Activated CD8-positive, alpha-beta memory T cell treated with anti-CD3 and anti-CD28 coated beads for 36 hours (primary cell): ENCODE measurements around the gene PIGQ. TPM values are rescaled to one million over a fixed set of nuclear protein-coding genes. Genes with fewer than 3 reads are reported as not detected.

Experiments used
- CTCF ChIA-PET: fragments of 350-600 bp; sonication (Branson Sonifier 250); formaldehyde crosslinking; loops from one replicate; lab custom pipeline; 2021; ENCODE audit warnings: antibody characterized with exemption; lab: Charles Lee
- POLR2A ChIA-PET: fragments of 350-600 bp; sonication (Branson Sonifier 250); formaldehyde crosslinking; loops from one replicate; lab custom pipeline; 2021; ENCODE audit warnings: antibody characterized with exemption; lab: Charles Lee
- total RNA-seq, 2 experiments: library from RNA; stranded (reverse); gene quantifications; one replicate each; pipeline ENCODE4 v1.2.3, GENCODE V29; 2021

The PIGQ gene
- total RNA-seq, 2 experiments from 2014 or later, result 46.7 to 50.8 TPM

- POLR2A ChIA-PET, result no interaction called here
- CTCF ChIA-PET, result interaction anchor here (1.7 kb wide), 1 partner anchor 11 kb away, joined by 3 read pairs; no protein-coding TSS in a partner anchor
Measured at GRCh38 chr16:589658-590187, 20.0 kb downstream of the PIGQ start, which contains the start of gene RAB40C. TSS of gene RAB40C (plus strand) at chr16:590066. CDS start at chr16:590292, 226 bp downstream.

DNA sequence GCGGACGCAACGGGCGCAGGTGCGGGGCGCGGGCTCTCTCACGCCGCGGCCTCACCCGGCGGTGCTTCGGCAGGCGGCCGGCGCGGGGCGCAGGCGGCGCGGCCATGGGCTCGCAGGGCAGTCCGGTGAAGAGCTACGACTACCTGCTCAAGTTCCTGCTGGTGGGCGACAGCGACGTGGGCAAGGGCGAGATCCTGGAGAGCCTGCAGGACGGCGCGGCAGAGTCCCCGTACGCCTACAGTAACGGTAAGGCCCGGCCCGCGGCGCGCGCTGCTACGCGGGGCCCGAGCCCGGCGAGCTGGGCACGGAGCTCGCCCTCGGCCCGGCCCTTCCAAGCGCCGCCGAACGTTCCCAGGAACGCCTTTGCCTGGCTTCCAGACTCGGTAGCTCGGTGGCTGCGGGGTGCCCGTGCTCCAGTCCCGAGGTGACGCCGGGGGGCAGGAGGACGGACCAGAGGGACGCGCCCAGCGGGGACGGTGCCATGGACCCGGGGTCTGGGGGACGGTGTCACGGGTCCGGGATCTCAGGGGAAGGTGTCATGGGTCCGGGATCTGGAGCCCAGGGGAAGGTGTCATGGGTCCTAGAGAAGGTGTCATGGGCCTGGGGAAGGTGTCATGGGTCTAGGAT, 20.5 kb downstream of the PIGQ start:
- CTCF ChIA-PET, result interaction anchor here (1.7 kb wide), 1 partner anchor 12 kb away, joined by 3 read pairs; no protein-coding TSS in a partner anchor

DNA sequence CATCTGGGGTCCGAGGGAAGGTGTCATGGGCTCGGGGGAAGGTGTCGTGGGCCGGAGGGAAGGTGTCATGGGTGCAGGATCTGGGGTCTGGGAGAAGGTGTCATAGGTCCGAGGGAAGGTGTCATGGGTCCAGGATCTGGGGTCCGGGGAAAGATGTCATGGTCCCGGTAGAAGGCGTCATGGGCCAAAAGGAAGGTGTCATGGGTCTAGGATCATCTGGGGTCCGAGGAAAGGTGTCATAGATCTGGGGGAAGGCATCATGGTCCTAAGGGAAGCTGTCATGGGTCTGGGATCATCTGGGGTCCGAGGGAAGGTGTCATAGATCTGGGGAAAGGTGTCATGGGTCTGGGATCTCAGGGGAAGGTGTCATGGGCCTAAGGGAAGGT, 21.0 kb downstream of the PIGQ start:
- CTCF ChIA-PET, result interaction anchor here (1.7 kb wide), 1 partner anchor 12 kb away, joined by 3 read pairs; no protein-coding TSS in a partner anchor
- POLR2A ChIA-PET, result no interaction called here

More for the DNA sequence above, 20.5 kb downstream of the PIGQ start:
- POLR2A ChIA-PET, result no interaction called here

DNA sequence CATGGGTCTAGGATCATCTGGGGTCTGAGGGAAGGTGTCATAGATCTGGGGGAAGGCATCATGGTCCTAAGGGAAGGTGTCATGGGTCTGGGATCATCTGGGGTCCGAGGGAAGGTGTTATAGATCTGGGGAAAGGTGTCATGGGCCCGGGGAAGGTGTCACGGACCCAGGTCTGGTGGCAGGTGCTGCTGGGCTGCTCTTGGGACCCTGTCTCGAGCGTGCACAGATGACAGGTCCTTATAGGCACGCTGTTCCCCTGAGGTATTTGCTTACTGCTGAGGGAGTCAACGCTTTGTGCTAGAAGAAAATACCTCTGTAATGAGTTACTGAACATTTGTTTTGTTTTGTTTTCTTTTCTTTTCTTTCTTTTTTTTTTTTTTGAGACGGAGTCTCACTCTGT, 21.5 kb downstream of the PIGQ start:
- ChIA-PET CTCF (interaction anchor here (1.4 to 1.7 kb wide), 2 partner anchors 9 to 13 kb away, joined by 3 read pairs; no protein-coding TSS in a partner anchor), POLR2A (no interaction called here)

DNA sequence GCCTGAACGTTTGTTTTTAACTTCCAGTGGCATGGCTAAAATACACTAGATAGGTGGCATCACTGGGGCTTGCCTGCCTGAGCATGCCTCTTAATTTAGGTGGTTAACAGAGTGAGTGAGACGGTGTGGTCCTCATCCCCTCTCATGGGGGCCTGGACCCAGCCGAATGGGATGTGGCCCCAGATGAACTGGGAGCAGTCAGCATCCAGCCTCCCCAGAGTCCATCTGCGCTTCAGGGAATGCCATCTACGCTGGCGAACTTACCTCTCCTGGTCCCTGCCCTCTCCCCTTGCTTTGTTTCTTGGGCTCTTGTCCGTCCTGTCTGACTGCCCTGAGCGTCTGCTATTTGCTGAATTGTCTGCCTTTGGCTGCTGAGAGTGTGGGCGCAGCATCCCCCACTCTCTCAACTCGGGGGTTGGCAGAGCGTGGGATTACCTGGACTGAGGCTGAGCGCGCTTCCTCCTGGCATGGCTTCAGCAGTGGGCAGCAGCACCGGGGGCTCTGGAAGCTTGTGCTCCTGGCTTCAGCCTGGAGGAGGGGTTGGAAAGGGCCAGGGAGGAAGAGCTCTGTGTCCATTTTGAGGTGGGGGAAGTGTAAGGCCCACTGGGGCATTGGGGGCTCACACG, 22.2 kb downstream of the PIGQ start:
- ChIA-PET CTCF (interaction anchor here (1.4 to 2.1 kb wide), 2 partner anchors 8 to 56 kb away, joined by 3 to 6 read pairs; no protein-coding TSS in a partner anchor), POLR2A (interaction anchor here (0.5 kb wide), 1 partner anchor 154 kb away, joined by 5 read pairs; no protein-coding TSS in a partner anchor)

- CTCF ChIA-PET, result interaction anchor here (1.4 to 2.1 kb wide), 2 partner anchors 8 to 55 kb away, joined by 3 to 6 read pairs; no protein-coding TSS in a partner anchor
- POLR2A ChIA-PET, result interaction anchor here (0.5 kb wide), 1 partner anchor 154 kb away, joined by 5 read pairs; no protein-coding TSS in a partner anchor
Measured at GRCh38 chr16:592518-593306, 22.9 kb downstream of the PIGQ start.

DNA sequence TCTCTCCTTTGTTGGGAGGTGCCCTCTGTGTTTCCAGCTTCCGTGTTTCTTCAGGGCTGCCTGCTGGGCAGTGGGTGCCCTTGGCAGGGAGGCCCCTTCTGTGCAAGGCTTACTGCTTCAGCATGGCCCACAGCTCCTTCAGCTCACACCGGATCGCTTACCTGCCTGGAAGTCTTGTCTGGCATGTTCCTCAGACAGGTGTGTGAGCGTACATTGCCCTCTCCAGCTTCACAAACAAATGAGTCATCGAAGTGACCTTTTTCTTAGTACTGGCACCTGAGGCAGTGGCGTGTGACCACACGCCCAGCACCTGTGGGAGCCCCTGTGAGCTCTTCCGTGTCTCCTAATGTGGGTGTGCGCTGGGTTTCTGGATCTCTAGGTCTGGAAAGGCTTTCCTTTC, 23.6 kb downstream of the PIGQ start:
- ChIA-PET POLR2A (no interaction called here), CTCF (interaction anchor here (0.6 to 2.1 kb wide), 2 partner anchors 29 to 55 kb away, joined by 3 to 6 read pairs; no protein-coding TSS in a partner anchor)

GRCh38 chr16:593807-594206, 24.0 kb downstream of the PIGQ start:
- ChIA-PET POLR2A (no interaction called here), CTCF (interaction anchor here (0.6 to 2.1 kb wide), 2 partner anchors 29 to 54 kb away, joined by 3 to 6 read pairs; no protein-coding TSS in a partner anchor)

- ChIA-PET POLR2A (no interaction called here), CTCF (interaction anchor here (0.6 to 1.0 kb wide), 3 partner anchors 16 to 172 kb away, joined by 3 read pairs; no protein-coding TSS in a partner anchor)
Measured at GRCh38 chr16:595094-595528, 25.3 kb downstream of the PIGQ start.

- ChIA-PET POLR2A (interaction anchor here (0.6 kb wide), 1 partner anchor 40 kb away, joined by 3 read pairs; no protein-coding TSS in a partner anchor), CTCF (interaction anchor here (0.7 kb wide), 1 partner anchor 17 kb away, joined by 3 read pairs; no protein-coding TSS in a partner anchor)
Measured at GRCh38 chr16:595942-596735, 26.4 kb downstream of the PIGQ start.

DNA sequence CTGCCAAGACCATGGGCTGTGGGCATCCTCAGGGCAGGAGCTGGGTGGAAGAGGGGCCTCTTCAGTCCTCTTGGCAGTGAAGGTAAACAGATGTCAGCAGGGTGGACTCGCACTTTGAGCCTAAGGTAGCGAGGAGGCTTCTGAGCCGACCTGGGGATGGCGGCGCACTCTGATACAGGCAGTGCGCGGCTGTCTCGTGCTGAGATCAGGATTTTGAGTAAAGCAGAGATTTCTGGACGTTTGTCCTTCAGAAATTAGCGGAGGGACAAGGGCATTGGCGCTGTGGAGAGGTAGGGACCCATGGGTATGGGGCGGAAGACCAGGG, 26.9 kb downstream of the PIGQ start:
- ChIA-PET CTCF (interaction anchor here (0.7 kb wide), 1 partner anchor 17 kb away, joined by 3 read pairs; no protein-coding TSS in a partner anchor), POLR2A (no interaction called here)

DNA sequence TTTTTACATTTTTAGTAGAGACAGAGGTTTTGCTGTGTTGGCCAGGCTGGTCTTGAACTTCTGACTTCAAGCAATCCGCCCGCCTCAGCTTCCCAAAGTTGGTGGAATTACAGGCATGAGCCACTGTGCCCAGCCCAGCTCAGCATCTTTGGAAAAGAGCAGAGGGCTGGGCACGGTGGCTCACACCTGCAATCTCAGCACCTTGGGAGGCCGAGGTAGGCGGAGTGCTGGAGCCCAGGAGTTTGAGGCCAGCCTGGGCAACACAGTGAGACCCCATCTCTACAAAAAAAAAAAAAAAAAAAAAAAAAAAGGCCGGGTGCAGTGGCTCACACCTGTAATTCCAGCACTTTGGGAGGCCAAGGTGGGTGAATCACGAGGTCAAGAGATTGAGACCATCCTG, 27.9 kb downstream of the PIGQ start:
- POLR2A ChIA-PET, result interaction anchor here (0.7 kb wide), 1 partner anchor 11 kb away, joined by 4 read pairs; no protein-coding TSS in a partner anchor
- CTCF ChIA-PET, result interaction anchor here (0.7 kb wide), 1 partner anchor 9 kb away, joined by 3 read pairs; no protein-coding TSS in a partner anchor

- ChIA-PET POLR2A (no interaction called here), CTCF (interaction anchor here (0.6 kb wide), 1 partner anchor 399 kb away, joined by 3 read pairs; no protein-coding TSS in a partner anchor)
Measured at GRCh38 chr16:598823-599739, 29.3 kb downstream of the PIGQ start.

DNA sequence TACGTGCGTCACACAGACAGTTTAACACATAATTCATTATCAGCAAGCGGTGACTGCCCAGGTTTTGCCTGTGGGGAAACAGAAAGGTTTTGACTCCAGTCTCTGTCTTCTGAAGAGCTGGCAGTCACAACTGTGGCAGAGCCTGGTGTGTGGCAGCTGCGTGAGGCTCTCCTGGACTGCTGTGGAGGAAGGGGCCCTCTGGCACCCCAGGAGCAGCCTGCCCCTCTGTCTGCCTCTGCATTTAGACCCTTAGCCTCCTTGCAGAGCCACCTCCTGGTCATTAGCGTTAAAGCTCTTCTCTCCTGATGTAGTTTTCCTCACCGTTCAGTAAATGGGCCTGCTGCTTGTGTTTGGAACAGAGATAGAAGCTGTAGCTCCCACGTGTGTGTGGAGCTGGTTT, 31.0 kb downstream of the PIGQ start:
- ChIA-PET POLR2A (interaction anchor here (1.4 kb wide), 1 partner anchor 12 kb away, joined by 3 read pairs; no protein-coding TSS in a partner anchor), CTCF (interaction anchor here (0.7 to 1.2 kb wide), 3 partner anchors 9 to 21 kb away, joined by 3 read pairs; no protein-coding TSS in a partner anchor)

DNA sequence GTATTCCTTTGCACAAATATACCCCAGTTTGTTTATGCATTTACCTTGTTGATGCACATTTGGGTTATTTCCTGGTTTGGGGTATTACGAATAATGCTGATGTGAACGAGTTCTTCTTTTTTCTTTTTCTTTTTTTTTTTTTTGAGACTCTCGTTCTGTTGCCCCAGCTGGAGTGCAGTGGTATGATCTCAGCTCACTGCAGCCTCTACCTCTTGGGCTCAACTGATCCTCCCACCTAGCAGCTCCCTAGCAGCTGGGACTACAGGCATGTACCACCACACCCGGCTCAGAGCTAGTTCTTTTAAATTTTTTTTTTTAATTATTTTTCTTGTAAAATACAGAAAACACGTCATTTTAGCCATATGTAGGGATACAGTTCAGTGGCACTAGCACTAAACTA, 34.2 kb downstream of the PIGQ start:
- ChIA-PET POLR2A (no interaction called here), CTCF (no interaction called here)

- CTCF ChIA-PET, result interaction anchor here (0.6 kb wide), 1 partner anchor 9 kb away, joined by 3 read pairs; no protein-coding TSS in a partner anchor
Measured at GRCh38 chr16:606656-607307, 37.0 kb downstream of the PIGQ start.

More at GRCh38 chr16:606656-607307, 37.0 kb downstream of the PIGQ start:
- POLR2A ChIA-PET, result no interaction called here
